ENCODE results near the gene NRXN2.

The NRXN2 gene

GRCh38 chr11:64566042-64566914, 156.7 kb downstream of the NRXN2 start (continued):
- TF ChIP-seq PRDM10 (tag by site-specific recombination; IDR thresholded peaks at IDR 0.05) (no peak), ZNF426 (tag by site-specific recombination; IDR thresholded peaks at IDR 0.05) (no peak), YY2 (tag by site-specific recombination; IDR thresholded peaks at IDR 0.05) (no peak), ZFP3 (tag by site-specific recombination; IDR thresholded peaks at IDR 0.05; ENCODE audit: low read depth) (no peak), ZNF76 (tag by site-specific recombination; IDR thresholded peaks at IDR 0.05; ENCODE audit: borderline replicate concordance, low read depth) (peak; percentile 67; the same call in 1 of the 2 replicates), ZNF768 (tag by site-specific recombination; IDR thresholded peaks at IDR 0.05) (no peak), GLIS2 (tag by site-specific recombination; IDR thresholded peaks at IDR 0.05) (no peak), PBX3 (CRISPR knock-in tag; IDR thresholded peaks at IDR 0.05) (no peak), ZFHX2 (tag by site-specific recombination; conservative IDR thresholded peaks at IDR 0.05) (no peak), ZNF394 (tag by site-specific recombination; IDR thresholded peaks at IDR 0.05; ENCODE audit: borderline replicate concordance) (peak; percentile 72; the same call in 1 of the 2 replicates), ZNF280C (tag by site-specific recombination; IDR thresholded peaks at IDR 0.05) (no peak), ZBTB49 (tag by site-specific recombination; IDR thresholded peaks at IDR 0.05; ENCODE audit: low read depth) (no peak), ZNF677 (tag by site-specific recombination; IDR thresholded peaks at IDR 0.05) (no peak), ZFP37 (tag by site-specific recombination; IDR thresholded peaks at IDR 0.05) (no peak), ZNF404 (tag by site-specific recombination; IDR thresholded peaks at IDR 0.05) (no peak), ZNF202 (tag by site-specific recombination; IDR thresholded peaks at IDR 0.05; ENCODE audit: borderline replicate concordance) (no peak), ZNF184 (tag by site-specific recombination; IDR thresholded peaks at IDR 0.05) (no peak), ZBTB48 (tag by site-specific recombination; IDR thresholded peaks at IDR 0.05) (no peak), ZNF2 (tag by site-specific recombination; IDR thresholded peaks at IDR 0.05) (no peak), ZNF645 (tag by site-specific recombination; IDR thresholded peaks at IDR 0.05) (no peak), KLF1 (tag by site-specific recombination; IDR thresholded peaks at IDR 0.05) (no peak), ZNF350 (tag by site-specific recombination; IDR thresholded peaks at IDR 0.05) (no peak)
